ENCODE results near the gene DNAH5. TPM values are rescaled to one million over a fixed set of nuclear protein-coding genes. Genes with fewer than 3 reads are reported as not detected.

DNAH5 gene
- total RNA-seq, 1 donor, result 0.36 TPM

GRCh38 chr5:13659391-13659790 is 285.1 kb downstream of the DNAH5 start:
- Histone ChIP-seq H3K27ac (ENCODE audit: low read depth, low read length) (no peak overlapping the region), H3K36me3 (ENCODE audit: insufficient read depth, low read length) (no peaks in the 10 kb centered on the region), H3K79me2 (ENCODE audit: insufficient read depth, low read length) (no peaks in the 10 kb centered on the region), H3K27me3 (ENCODE audit: insufficient read depth, low read length) (no peaks in the 10 kb centered on the region), H2AFZ (ENCODE audit: low read length) (no peak overlapping the region), H3K4me3 (ENCODE audit: insufficient read depth, low read length) (no peak overlapping the region), H4K20me1 (ENCODE audit: insufficient read depth, low read length) (no peaks in the 10 kb centered on the region), H3K9me3 (ENCODE audit: low read depth, low read length) (no peaks in the 10 kb centered on the region), H3K4me2 (ENCODE audit: insufficient read depth, low read length) (no peak overlapping the region), H3K4me1 (ENCODE audit: insufficient read depth, low read length) (no peaks in the 10 kb centered on the region)
- TF ChIP-seq CTCF (IDR thresholded peaks at IDR 0.05; ENCODE audit: extremely low read depth, low read depth, low read length), result no peak
- no peak for DNase-seq (ENCODE audit: insufficient read length, low spot score, missing footprints)

DNA sequence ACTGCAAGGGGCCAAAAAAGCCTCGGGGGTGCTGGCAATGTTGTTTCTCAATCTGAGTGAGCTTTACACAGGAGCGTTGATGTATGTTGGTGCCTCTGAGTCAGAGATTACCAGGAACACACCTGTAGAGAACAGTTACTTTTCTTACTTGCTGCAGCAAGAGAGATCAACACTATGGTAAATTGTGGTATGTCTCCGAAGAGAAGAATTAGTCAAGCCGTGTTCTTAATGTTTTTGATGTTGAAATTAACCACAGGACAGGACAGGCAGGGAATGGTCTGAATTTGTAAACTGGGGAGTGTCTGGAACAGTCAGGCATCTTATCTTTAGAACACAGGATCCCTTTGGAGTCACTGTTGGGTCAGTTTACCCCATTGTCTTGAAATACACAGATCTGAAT is 285.7 kb downstream of the DNAH5 start:
- no peak for TF ChIP-seq CTCF (IDR thresholded peaks at IDR 0.05; ENCODE audit: extremely low read depth, low read depth, low read length)
- H3K9me3 ChIP-seq (ENCODE audit: low read depth, low read length), result no peaks in the 10 kb centered on the region
- no peaks in the 10 kb centered on the region for H3K79me2 ChIP-seq (ENCODE audit: insufficient read depth, low read length)
- no peak overlapping the region for H3K4me2 ChIP-seq (ENCODE audit: insufficient read depth, low read length)
- no peaks in the 10 kb centered on the region for H3K36me3 ChIP-seq (ENCODE audit: insufficient read depth, low read length)
- no peaks in the 10 kb centered on the region for H3K27me3 ChIP-seq (ENCODE audit: insufficient read depth, low read length)
- H2AFZ ChIP-seq (ENCODE audit: low read length), result no peak overlapping the region
- no peak overlapping the region for H3K4me3 ChIP-seq (ENCODE audit: insufficient read depth, low read length)
- no peaks in the 10 kb centered on the region for H3K4me1 ChIP-seq (ENCODE audit: insufficient read depth, low read length)
- peak; percentile 32 for DNase-seq (ENCODE audit: insufficient read length, low spot score, missing footprints)
- H4K20me1 ChIP-seq (ENCODE audit: insufficient read depth, low read length), result no peaks in the 10 kb centered on the region
- H3K27ac ChIP-seq (ENCODE audit: low read depth, low read length), result no peak overlapping the region

GRCh38 chr5:13658152-13658551 is 286.3 kb downstream of the DNAH5 start:
- H3K27ac ChIP-seq (ENCODE audit: low read depth, low read length), result no peak overlapping the region
- H3K4me1 ChIP-seq (ENCODE audit: insufficient read depth, low read length), result no peaks in the 10 kb centered on the region
- no peaks in the 10 kb centered on the region for H3K36me3 ChIP-seq (ENCODE audit: insufficient read depth, low read length)
- H3K4me3 ChIP-seq (ENCODE audit: insufficient read depth, low read length), result no peak overlapping the region
- H2AFZ ChIP-seq (ENCODE audit: low read length), result no peak overlapping the region
- no peak for TF ChIP-seq CTCF (IDR thresholded peaks at IDR 0.05; ENCODE audit: extremely low read depth, low read depth, low read length)
- no peak for DNase-seq (ENCODE audit: insufficient read length, low spot score, missing footprints)
- H3K9me3 ChIP-seq (ENCODE audit: low read depth, low read length), result no peaks in the 10 kb centered on the region
- no peak overlapping the region for H3K4me2 ChIP-seq (ENCODE audit: insufficient read depth, low read length)
- no peaks in the 10 kb centered on the region for H3K27me3 ChIP-seq (ENCODE audit: insufficient read depth, low read length)
- H3K79me2 ChIP-seq (ENCODE audit: insufficient read depth, low read length), result no peaks in the 10 kb centered on the region
- no peaks in the 10 kb centered on the region for H4K20me1 ChIP-seq (ENCODE audit: insufficient read depth, low read length)

GRCh38 chr5:13653709-13654108 is 290.8 kb downstream of the DNAH5 start:
- no peaks in the 10 kb centered on the region for H4K20me1 ChIP-seq (ENCODE audit: insufficient read depth, low read length)
- H3K27me3 ChIP-seq (ENCODE audit: insufficient read depth, low read length), result no peaks in the 10 kb centered on the region
- no peak for DNase-seq (ENCODE audit: insufficient read length, low spot score, missing footprints)
- no peaks in the 10 kb centered on the region for H3K36me3 ChIP-seq (ENCODE audit: insufficient read depth, low read length)
- TF ChIP-seq CTCF (IDR thresholded peaks at IDR 0.05; ENCODE audit: extremely low read depth, low read depth, low read length), result no peak
- H3K27ac ChIP-seq (ENCODE audit: low read depth, low read length), result no peak overlapping the region
- H3K9me3 ChIP-seq (ENCODE audit: low read depth, low read length), result no peaks in the 10 kb centered on the region
- no peaks in the 10 kb centered on the region for H3K4me1 ChIP-seq (ENCODE audit: insufficient read depth, low read length)
- H3K4me2 ChIP-seq (ENCODE audit: insufficient read depth, low read length), result no peak overlapping the region
- no peak overlapping the region for H3K4me3 ChIP-seq (ENCODE audit: insufficient read depth, low read length)
- no peaks in the 10 kb centered on the region for H3K79me2 ChIP-seq (ENCODE audit: insufficient read depth, low read length)
- no peak overlapping the region for H2AFZ ChIP-seq (ENCODE audit: low read length)

Data from osteoblast (primary cell).